ENCODE results near the gene NAA38. TPM values are rescaled to one million over a fixed set of nuclear protein-coding genes. Genes with fewer than 3 reads are reported as not detected.
A peak's percentile ranks its signal among the peaks of the same experiment; 100 is the strongest.

The NAA38 gene
- total RNA-seq, 1 donor from 2014 or later: 60.2 TPM

DNA sequence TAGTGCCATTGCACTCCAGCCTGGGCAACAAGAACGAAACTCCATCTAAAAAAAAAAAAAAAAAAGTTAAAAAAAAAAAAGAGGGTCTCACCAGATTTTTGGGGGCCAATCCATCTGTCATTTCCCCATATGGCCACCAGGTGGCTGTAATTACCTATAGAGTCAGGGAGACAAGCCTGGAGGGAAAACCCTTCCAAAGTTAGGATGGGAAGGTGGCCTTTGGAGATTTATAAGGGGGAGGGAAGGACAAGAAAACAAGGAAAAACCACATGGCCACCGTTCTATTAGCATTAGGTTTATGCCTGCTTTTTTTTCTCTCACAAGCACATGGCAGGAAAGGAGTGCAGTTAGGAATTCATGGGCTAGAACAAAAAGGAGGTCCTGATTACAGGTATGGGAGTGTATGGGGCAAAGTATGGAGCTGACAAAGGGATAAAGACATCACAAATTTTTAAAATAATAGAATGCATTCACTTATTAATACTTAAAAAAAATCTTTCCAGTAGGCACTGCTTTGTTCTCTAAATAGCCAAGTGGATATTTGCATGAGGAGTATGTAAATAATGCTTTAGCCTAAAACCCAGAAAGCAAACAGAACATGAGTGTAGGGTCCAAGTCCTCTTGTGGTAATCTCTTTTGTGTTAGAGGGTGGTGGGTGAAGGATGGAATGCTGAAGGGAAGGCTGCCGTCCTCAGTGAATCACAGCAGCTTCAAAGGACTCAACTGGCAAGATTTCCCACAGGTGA lies 5.5 kb upstream of the NAA38 start:
- Histone ChIP-seq H3K27ac (ENCODE audit: low read depth, low read length) (no peak overlapping the region), H3K4me3 (ENCODE audit: insufficient read depth, low read depth, low read length) (no peak overlapping the region), H3K9me3 (ENCODE audit: insufficient read depth, low read depth, low read length) (no peaks in the 10 kb centered on the region), H3K4me1 (ENCODE audit: insufficient read depth, low read length) (peaks cover 13% of the 10 kb centered on the region), H3K36me3 (ENCODE audit: insufficient read depth, low read length) (peaks cover 29% of the 10 kb centered on the region), H3K4me2 (ENCODE audit: low read length) (no peak overlapping the region), H4K20me1 (ENCODE audit: insufficient read depth, low read length) (peaks cover 20% of the 10 kb centered on the region), H3K79me2 (ENCODE audit: insufficient read depth, low read length) (peaks cover 29% of the 10 kb centered on the region), H2AFZ (ENCODE audit: low read depth, low read length) (no peak overlapping the region), H3K27me3 (ENCODE audit: insufficient read depth, low read length) (no peaks in the 10 kb centered on the region), H3K9ac (ENCODE audit: low read length) (no peak overlapping the region)
- Mint-ChIP-seq H3K27ac (ENCODE audit: unreplicated experiment) (no peak overlapping the region), H3K4me3 (ENCODE audit: unreplicated experiment) (no peak overlapping the region), H3K27me3 (ENCODE audit: low read depth, unreplicated experiment) (no peaks in the 10 kb centered on the region), H3K4me1 (ENCODE audit: low read depth, unreplicated experiment) (peaks cover 10% of the 10 kb centered on the region), H3K36me3 (ENCODE audit: low read depth, unreplicated experiment) (peaks cover 12% of the 10 kb centered on the region), H3K9me3 (ENCODE audit: unreplicated experiment) (no peaks in the 10 kb centered on the region)
- TF ChIP-seq EZH2 (IDR thresholded peaks at IDR 0.05; ENCODE audit: insufficient read depth, low read length): no peak
- TF ChIP-seq, protein P1, sequence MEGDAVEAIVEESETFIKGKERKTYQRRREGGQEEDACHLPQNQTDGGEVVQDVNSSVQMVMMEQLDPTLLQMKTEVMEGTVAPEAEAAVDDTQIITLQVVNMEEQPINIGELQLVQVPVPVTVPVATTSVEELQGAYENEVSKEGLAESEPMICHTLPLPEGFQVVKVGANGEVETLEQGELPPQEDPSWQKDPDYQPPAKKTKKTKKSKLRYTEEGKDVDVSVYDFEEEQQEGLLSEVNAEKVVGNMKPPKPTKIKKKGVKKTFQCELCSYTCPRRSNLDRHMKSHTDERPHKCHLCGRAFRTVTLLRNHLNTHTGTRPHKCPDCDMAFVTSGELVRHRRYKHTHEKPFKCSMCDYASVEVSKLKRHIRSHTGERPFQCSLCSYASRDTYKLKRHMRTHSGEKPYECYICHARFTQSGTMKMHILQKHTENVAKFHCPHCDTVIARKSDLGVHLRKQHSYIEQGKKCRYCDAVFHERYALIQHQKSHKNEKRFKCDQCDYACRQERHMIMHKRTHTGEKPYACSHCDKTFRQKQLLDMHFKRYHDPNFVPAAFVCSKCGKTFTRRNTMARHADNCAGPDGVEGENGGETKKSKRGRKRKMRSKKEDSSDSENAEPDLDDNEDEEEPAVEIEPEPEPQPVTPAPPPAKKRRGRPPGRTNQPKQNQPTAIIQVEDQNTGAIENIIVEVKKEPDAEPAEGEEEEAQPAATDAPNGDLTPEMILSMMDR (IDR thresholded peaks at IDR 0.05; ENCODE audit: insufficient read depth, low read depth, low read length): peak; percentile 69
- FAIRE-seq (no peak), DNase-seq (ENCODE audit: low read depth) (peak; percentile 18)

DNA sequence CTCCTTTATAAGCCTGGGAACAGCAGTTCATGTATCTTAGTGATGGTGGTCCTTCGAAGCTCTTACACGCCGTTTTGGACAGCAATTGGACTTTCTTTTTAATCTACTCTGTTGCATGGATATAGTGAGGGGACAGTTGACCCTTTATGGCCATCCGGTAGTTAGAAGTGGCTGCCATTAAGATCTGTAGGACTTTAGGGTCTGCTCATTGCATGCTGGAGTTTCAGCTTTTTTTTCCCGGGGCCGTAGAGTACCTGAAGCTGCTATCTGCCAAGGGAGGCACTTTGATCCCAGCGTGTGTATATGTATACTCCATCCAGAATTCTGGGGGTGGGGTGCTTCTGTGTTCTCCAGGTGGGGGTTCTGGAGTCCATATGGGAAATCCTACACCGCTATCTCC lies 1.7 kb upstream of the NAA38 start:
- Histone ChIP-seq H3K27me3 (ENCODE audit: insufficient read depth, low read length) (no peaks in the 10 kb centered on the region), H3K36me3 (ENCODE audit: insufficient read depth, low read length) (peaks cover 29% of the 10 kb centered on the region), H3K9me3 (ENCODE audit: insufficient read depth, low read depth, low read length) (no peaks in the 10 kb centered on the region), H2AFZ (ENCODE audit: low read depth, low read length) (peak overlapping the region; percentile 83), H3K79me2 (ENCODE audit: insufficient read depth, low read length) (peaks cover 32% of the 10 kb centered on the region), H3K4me2 (ENCODE audit: low read length) (peak overlapping the region; percentile 94), H3K9ac (ENCODE audit: low read length) (peak overlapping the region; percentile 90), H3K4me1 (ENCODE audit: insufficient read depth, low read length) (peaks cover 31% of the 10 kb centered on the region), H4K20me1 (ENCODE audit: insufficient read depth, low read length) (peaks cover 26% of the 10 kb centered on the region), H3K27ac (ENCODE audit: low read depth, low read length) (no peak overlapping the region), H3K4me3 (ENCODE audit: insufficient read depth, low read depth, low read length) (peak overlapping the region; percentile 83)
- H3K9me3 Mint-ChIP-seq (ENCODE audit: unreplicated experiment): no peaks in the 10 kb centered on the region
- no peak for FAIRE-seq
- no peaks in the 10 kb centered on the region for H3K27me3 Mint-ChIP-seq (ENCODE audit: low read depth, unreplicated experiment)
- no peak for DNase-seq (ENCODE audit: low read depth)
- TF ChIP-seq, protein P1 (IDR thresholded peaks at IDR 0.05; ENCODE audit: insufficient read depth, low read depth, low read length): no peak
- no peak for TF ChIP-seq EZH2 (IDR thresholded peaks at IDR 0.05; ENCODE audit: insufficient read depth, low read length)
- H3K4me1 Mint-ChIP-seq (ENCODE audit: low read depth, unreplicated experiment): peaks cover 19% of the 10 kb centered on the region
- no peak overlapping the region for H3K4me3 Mint-ChIP-seq (ENCODE audit: unreplicated experiment)
- H3K27ac Mint-ChIP-seq (ENCODE audit: unreplicated experiment): peak overlapping the region; percentile 54
- H3K36me3 Mint-ChIP-seq (ENCODE audit: low read depth, unreplicated experiment): peaks cover 8% of the 10 kb centered on the region

DNA sequence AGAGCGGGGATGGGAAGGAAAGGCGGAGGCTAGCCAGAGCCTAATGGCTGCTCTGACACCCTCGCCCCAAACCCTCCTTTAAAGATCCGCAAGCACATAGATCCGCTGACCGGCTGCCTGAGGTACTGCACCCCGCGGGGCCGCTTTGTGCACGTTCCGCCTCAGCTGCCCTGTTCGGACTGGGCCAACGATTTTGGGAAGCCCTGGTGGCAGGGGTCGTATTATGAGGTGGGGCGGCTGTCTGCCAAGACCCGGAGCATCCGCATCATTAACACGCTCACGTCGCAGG lies 1.1 kb upstream of the NAA38 start:
- H3K27me3 ChIP-seq (ENCODE audit: insufficient read depth, low read length): no peaks in the 10 kb centered on the region
- H2AFZ ChIP-seq (ENCODE audit: low read depth, low read length): peak overlapping the region; percentile 83
- peaks cover 28% of the 10 kb centered on the region for H3K36me3 ChIP-seq (ENCODE audit: insufficient read depth, low read length)
- peaks cover 19% of the 10 kb centered on the region for H3K4me1 Mint-ChIP-seq (ENCODE audit: low read depth, unreplicated experiment)
- peak overlapping the region; percentile 93 for H3K27ac ChIP-seq (ENCODE audit: low read depth, low read length)
- FAIRE-seq (no peak), DNase-seq (ENCODE audit: low read depth) (peak; percentile 39)
- peaks cover 31% of the 10 kb centered on the region for H3K4me1 ChIP-seq (ENCODE audit: insufficient read depth, low read length)
- H4K20me1 ChIP-seq (ENCODE audit: insufficient read depth, low read length): peaks cover 26% of the 10 kb centered on the region
- peaks cover 10% of the 10 kb centered on the region for H3K36me3 Mint-ChIP-seq (ENCODE audit: low read depth, unreplicated experiment)
- no peak for TF ChIP-seq EZH2 (IDR thresholded peaks at IDR 0.05; ENCODE audit: insufficient read depth, low read length)
- TF ChIP-seq, protein P1 (IDR thresholded peaks at IDR 0.05; ENCODE audit: insufficient read depth, low read depth, low read length): peak; percentile 34
- peak overlapping the region; percentile 90 for H3K9ac ChIP-seq (ENCODE audit: low read length)
- peaks cover 32% of the 10 kb centered on the region for H3K79me2 ChIP-seq (ENCODE audit: insufficient read depth, low read length)
- H3K9me3 Mint-ChIP-seq (ENCODE audit: unreplicated experiment): no peaks in the 10 kb centered on the region
- H3K4me2 ChIP-seq (ENCODE audit: low read length): peak overlapping the region; percentile 94
- H3K27me3 Mint-ChIP-seq (ENCODE audit: low read depth, unreplicated experiment): no peaks in the 10 kb centered on the region
- H3K9me3 ChIP-seq (ENCODE audit: insufficient read depth, low read depth, low read length): no peaks in the 10 kb centered on the region
- H3K27ac Mint-ChIP-seq (ENCODE audit: unreplicated experiment): no peak overlapping the region
- no peak overlapping the region for H3K4me3 Mint-ChIP-seq (ENCODE audit: unreplicated experiment)
- peak overlapping the region; percentile 83 for H3K4me3 ChIP-seq (ENCODE audit: insufficient read depth, low read depth, low read length)

All from astrocyte (in vitro differentiated cells and primary cell).